HepG2 (cell line): ENCODE results near the gene HNF1B. TPM values are rescaled to one million over a fixed set of nuclear protein-coding genes. Genes with fewer than 3 reads are reported as not detected.
A peak's percentile ranks its signal among the peaks of the same experiment; 100 is the strongest.

Source experiments
- ATF7-NPFF ChIP-seq: sonication (generic); formaldehyde crosslinking; IDR thresholded peaks from 2 replicates; pipeline ENCODE4 v1.8.1; 2023; ENCODE audit warnings: mild to moderate bottlenecking, low read depth, missing genetic modification reagents, moderate library complexity
- CENPT ChIP-seq: sonication (generic); formaldehyde crosslinking; IDR thresholded peaks from 2 replicates; pipeline ENCODE4 v1.8.0; 2022; ENCODE audit warnings: low read depth, mild to moderate bottlenecking, moderate library complexity, missing genetic modification reagents
- EEA1 ChIP-seq: sonication (generic); formaldehyde crosslinking; IDR thresholded peaks from 2 replicates; pipeline ENCODE4 v1.5.1; 2020; ENCODE audit warnings: mild to moderate bottlenecking, missing genetic modification reagents, borderline replicate concordance
- JUNB ChIP-seq: sonication (generic); formaldehyde crosslinking; IDR thresholded peaks from 2 replicates; pipeline ENCODE4 v1.8.0; 2022; ENCODE audit warnings: missing genetic modification reagents, mild to moderate bottlenecking, borderline replicate concordance
- NRL ChIP-seq: sonication (generic); formaldehyde crosslinking; IDR thresholded peaks from 2 replicates; pipeline ENCODE4 v1.5.0; 2020; ENCODE audit warnings: missing genetic modification reagents, mild to moderate bottlenecking, moderate library complexity, borderline replicate concordance
- SOX6 ChIP-seq, 2 experiments: fragments of 450-650 bp in 1 of 2; sonication (generic) in 1 of 2; formaldehyde crosslinking in 1 of 2; IDR thresholded peaks; 2 replicates each; pipeline versions ENCODE4 v1.4.0 to v1.6.1; 2017 to 2020; ENCODE audit warnings: antibody characterized with exemption in 1 of 2, mild to moderate bottlenecking in 1 of 2, missing genetic modification reagents in 1 of 2
- TGIF2 ChIP-seq: IDR thresholded peaks from 2 replicates; pipeline ENCODE4 v1.6.1; 2016; ENCODE audit warnings: control low read depth, missing compliant biosample characterization
- ZBED4 ChIP-seq: sonication (generic); formaldehyde crosslinking; IDR thresholded peaks from 2 replicates; pipeline ENCODE4 v1.4.0; 2020; ENCODE audit warnings: missing genetic modification reagents, borderline replicate concordance
- ZBTB42 ChIP-seq: sonication (generic); formaldehyde crosslinking; IDR thresholded peaks from 2 replicates; pipeline ENCODE4 v1.5.0; 2020; ENCODE audit warnings: mild to moderate bottlenecking, missing genetic modification reagents
- ZFP37 ChIP-seq: sonication (generic); formaldehyde crosslinking; IDR thresholded peaks from 2 replicates; pipeline ENCODE4 v1.4.0; 2020; ENCODE audit warnings: missing genetic modification reagents, borderline replicate concordance
- ZNF160 ChIP-seq: sonication (generic); formaldehyde crosslinking; IDR thresholded peaks from 2 replicates; pipeline ENCODE4 v1.8.0; 2022; ENCODE audit warnings: mild to moderate bottlenecking, inconsistent platforms, missing genetic modification reagents
- ZNF276 ChIP-seq: sonication (generic); formaldehyde crosslinking; IDR thresholded peaks from 2 replicates; pipeline ENCODE4 v1.4.0; 2020; ENCODE audit warnings: mild to moderate bottlenecking, low read depth, missing genetic modification reagents
- ZNF296 ChIP-seq: sonication (generic); formaldehyde crosslinking; conservative IDR thresholded peaks from 2 replicates; pipeline ENCODE4 v1.5.0; 2020; ENCODE audit warnings: mild to moderate bottlenecking, missing genetic modification reagents
- ZNF317 ChIP-seq: sonication (generic); formaldehyde crosslinking; IDR thresholded peaks from 2 replicates; pipeline ENCODE4 v1.5.0; 2020; ENCODE audit warnings: mild to moderate bottlenecking, missing genetic modification reagents
- ZNF496 ChIP-seq: sonication (generic); formaldehyde crosslinking; IDR thresholded peaks from 2 replicates; pipeline ENCODE4 v1.8.1; 2023; ENCODE audit warnings: mild to moderate bottlenecking, moderate library complexity, missing genetic modification reagents; ENCODE audit not compliant: insufficient replicate concordance
- ZNF556 ChIP-seq: sonication (generic); formaldehyde crosslinking; IDR thresholded peaks from 2 replicates; pipeline ENCODE4 v1.4.0; 2020; ENCODE audit warnings: mild to moderate bottlenecking, missing genetic modification reagents, borderline replicate concordance
- ZNF704 ChIP-seq: sonication (generic); formaldehyde crosslinking; IDR thresholded peaks from 2 replicates; pipeline ENCODE4 v1.8.1; 2023; ENCODE audit warnings: mild to moderate bottlenecking, inconsistent platforms, moderate library complexity, missing genetic modification reagents, borderline replicate concordance
- polyA plus RNA-seq, 8 experiments: library from polyadenylated mRNA; depleted of rRNA in 3 of 8; stranded (reverse) in 7 of 8; unstranded in 1 of 8; fragments of >200 nt; fragmentation: Illumina TruSeq in 4 of 8; extraction: Trizol in 4 of 8; gene quantifications; 2 replicates each; pipeline versions ENCODE4 v1.2.1 to v1.2.3, GENCODE V29; 2011 to 2016; ENCODE audit warnings: low read depth in 4 of 8, missing spikeins in 1 of 8, mixed read lengths in 1 of 8; ENCODE audit not compliant: insufficient read depth in 1 of 8
- total RNA-seq, 5 experiments: library from RNA; depleted of rRNA; stranded (reverse); fragments of >200 nt; fragmentation: Illumina TruSeq; extraction: Trizol; gene quantifications; 2 replicates each; pipeline ENCODE4 v1.2.3, GENCODE V29; 2016; ENCODE audit warnings: low read depth in 1 of 5
- TF ChIP-seq, protein P1 (sequence below): sonication (generic); formaldehyde crosslinking; IDR thresholded peaks from 2 replicates; pipeline ENCODE4 v1.5.1; 2020; ENCODE audit warnings: missing genetic modification reagents, mild to moderate bottlenecking, borderline replicate concordance

The HNF1B gene
- total and polyA plus RNA-seq, 2 of the 13 experiments (the other 11 are each of a cell fraction or from before 2014, with no cell fraction given), result 1.9 to 5.3 TPM

GRCh38 chr17:37708008-37708615 lies 36.7 kb downstream of the HNF1B start (continued):
- no peak; the same call in 1 of the 2 replicates for TF ChIP-seq ZNF276 (CRISPR knock-in tag)
- TF ChIP-seq ZNF556, result no peak; the same call in 1 of the 2 replicates
- TF ChIP-seq ZNF496 (CRISPR knock-in tag), result no peak
- no peak for TF ChIP-seq ATF7-NPFF (CRISPR knock-in tag)
- TF ChIP-seq ZFP37 (CRISPR knock-in tag), result peak; percentile 52; the same call in 1 of the 2 replicates
- no peak for TF ChIP-seq JUNB (CRISPR knock-in tag)
- no peak for TF ChIP-seq ZNF704 (CRISPR knock-in tag)
- TF ChIP-seq ZNF296, result no peak
- TF ChIP-seq SOX6 (IDR thresholded peaks at IDR 0.05), result no peak
- TF ChIP-seq SOX6 (CRISPR knock-in tag; IDR thresholded peaks at IDR 0.05), result no peak; the same call in 1 of the 2 replicates
- TF ChIP-seq ZNF160 (CRISPR knock-in tag), result no peak
- TF ChIP-seq EEA1 (CRISPR knock-in tag), result no peak
- peak; percentile 36; the same call in 1 of the 2 replicates for TF ChIP-seq ZNF317 (CRISPR knock-in tag)
- TF ChIP-seq TGIF2, result no peak
- TF ChIP-seq CENPT, result no peak
- TF ChIP-seq NRL (CRISPR knock-in tag), result no peak
- peak; percentile 50; the same call in 1 of the 2 replicates for TF ChIP-seq ZBED4
- TF ChIP-seq, protein P1, sequence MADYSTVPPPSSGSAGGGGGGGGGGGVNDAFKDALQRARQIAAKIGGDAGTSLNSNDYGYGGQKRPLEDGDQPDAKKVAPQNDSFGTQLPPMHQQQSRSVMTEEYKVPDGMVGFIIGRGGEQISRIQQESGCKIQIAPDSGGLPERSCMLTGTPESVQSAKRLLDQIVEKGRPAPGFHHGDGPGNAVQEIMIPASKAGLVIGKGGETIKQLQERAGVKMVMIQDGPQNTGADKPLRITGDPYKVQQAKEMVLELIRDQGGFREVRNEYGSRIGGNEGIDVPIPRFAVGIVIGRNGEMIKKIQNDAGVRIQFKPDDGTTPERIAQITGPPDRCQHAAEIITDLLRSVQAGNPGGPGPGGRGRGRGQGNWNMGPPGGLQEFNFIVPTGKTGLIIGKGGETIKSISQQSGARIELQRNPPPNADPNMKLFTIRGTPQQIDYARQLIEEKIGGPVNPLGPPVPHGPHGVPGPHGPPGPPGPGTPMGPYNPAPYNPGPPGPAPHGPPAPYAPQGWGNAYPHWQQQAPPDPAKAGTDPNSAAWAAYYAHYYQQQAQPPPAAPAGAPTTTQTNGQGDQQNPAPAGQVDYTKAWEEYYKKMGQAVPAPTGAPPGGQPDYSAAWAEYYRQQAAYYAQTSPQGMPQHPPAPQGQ (CRISPR knock-in tag), result no peak
- TF ChIP-seq ZBTB42, result no peak
